ENCODE measurements around the gene DAPL1. TPM values are rescaled to one million over a fixed set of nuclear protein-coding genes. Genes with fewer than 3 reads are reported as not detected.

The DAPL1 gene
- total and polyA plus RNA-seq, 4 donors = 0.17 TPM; not detected in 3

GRCh38 chr2:158753641-158754611 is 41.2 kb upstream of the DAPL1 start:
- DNase-seq (peak; percentile 70 to 91 (median 88)), ATAC-seq (ENCODE audit: insufficient read depth, low FRiP score) (peak; percentile 88)
- Histone ChIP-seq H3K9ac (ENCODE audit: insufficient read depth in 1 of 2, low read length in 2 of 2) (no peak overlapping the region), H3K27me3 (ENCODE audit: control insufficient read depth in 3 of 3, insufficient read depth in 3 of 3, low read length in 2 of 3) (no peaks in the 10 kb centered on the region), H3K4me1 (ENCODE audit: control insufficient read depth in 5 of 5, insufficient read depth in 5 of 5, low read length in 5 of 5) (peaks cover 0 to 8% (median 0%) of the 10 kb centered on the region in 5 donors), H3K9me3 (ENCODE audit: control insufficient read depth in 4 of 4, insufficient read depth in 3 of 4, low read length in 3 of 4) (no peaks in the 10 kb centered on the region), H3K4me3 (no peak overlapping the region), H3K36me3 (ENCODE audit: control insufficient read depth in 4 of 4, insufficient read depth in 4 of 4, low read length in 4 of 4) (no peaks in the 10 kb centered on the region), H3K27ac (ENCODE audit: low read depth in 1 of 2, low read length in 1 of 2) (peak overlapping the region in 1 of 2 donors; percentile 34)
- WGBS, 2 donors = 34 to 47% methylated on average over 14 of the region's 14 CpGs
- TF ChIP-seq CTCF (IDR thresholded peaks at IDR 0.05; ENCODE audit: control extremely low read depth, extremely low read depth) = peak; percentile 72

GRCh38 chr2:158755310-158756087 is 39.6 kb upstream of the DAPL1 start:
- Histone ChIP-seq H3K4me3 (no peak overlapping the region), H3K9me3 (ENCODE audit: control insufficient read depth in 4 of 4, insufficient read depth in 3 of 4, low read length in 3 of 4) (no peaks in the 10 kb centered on the region), H3K27me3 (ENCODE audit: control insufficient read depth in 3 of 3, insufficient read depth in 3 of 3, low read length in 2 of 3) (no peaks in the 10 kb centered on the region), H3K36me3 (ENCODE audit: control insufficient read depth in 4 of 4, insufficient read depth in 4 of 4, low read length in 4 of 4) (no peaks in the 10 kb centered on the region), H3K9ac (ENCODE audit: insufficient read depth in 1 of 2, low read length in 2 of 2) (no peak overlapping the region), H3K27ac (ENCODE audit: low read depth in 1 of 2, low read length in 1 of 2) (no peak overlapping the region), H3K4me1 (ENCODE audit: control insufficient read depth in 5 of 5, insufficient read depth in 5 of 5, low read length in 5 of 5) (peaks cover 0 to 8% (median 0%) of the 10 kb centered on the region in 5 donors)
- ATAC-seq (ENCODE audit: insufficient read depth, low FRiP score) (no peak), DNase-seq (no peak)
- TF ChIP-seq CTCF (IDR thresholded peaks at IDR 0.05; ENCODE audit: control extremely low read depth, extremely low read depth) = no peak
- WGBS, 2 donors = 64 to 65% methylated on average over 8 of the region's 8 CpGs

GRCh38 chr2:158756331-158756730 is 38.8 kb upstream of the DAPL1 start:
- WGBS, 2 donors = 92 to 97% methylated on average over 8 of the region's 8 CpGs
- Histone ChIP-seq H3K27ac (ENCODE audit: low read depth in 1 of 2, low read length in 1 of 2) (no peak overlapping the region), H3K9ac (ENCODE audit: insufficient read depth in 1 of 2, low read length in 2 of 2) (no peak overlapping the region), H3K9me3 (ENCODE audit: control insufficient read depth in 4 of 4, insufficient read depth in 3 of 4, low read length in 3 of 4) (no peaks in the 10 kb centered on the region), H3K36me3 (ENCODE audit: control insufficient read depth in 4 of 4, insufficient read depth in 4 of 4, low read length in 4 of 4) (no peaks in the 10 kb centered on the region), H3K4me3 (no peak overlapping the region), H3K4me1 (ENCODE audit: control insufficient read depth in 5 of 5, insufficient read depth in 5 of 5, low read length in 5 of 5) (peaks cover 0 to 8% (median 0%) of the 10 kb centered on the region in 5 donors), H3K27me3 (ENCODE audit: control insufficient read depth in 3 of 3, insufficient read depth in 3 of 3, low read length in 2 of 3) (no peaks in the 10 kb centered on the region)
- no peak for TF ChIP-seq CTCF (IDR thresholded peaks at IDR 0.05; ENCODE audit: control extremely low read depth, extremely low read depth)
- no peak for ATAC-seq (ENCODE audit: insufficient read depth, low FRiP score)
- no peak for DNase-seq
